Mesangial cell (primary cell): ENCODE measurements around the gene MS4A6E. TPM values are rescaled to one million over a fixed set of nuclear protein-coding genes. Genes with fewer than 3 reads are reported as not detected.

Experiments
- total RNA-seq: library from RNA; depleted of rRNA; stranded (reverse); fragments of >200 nt; gene quantifications from 2 replicates; pipeline ENCODE4 v1.2.3, GENCODE V29; 2015

MS4A6E gene
- total RNA-seq = not detected in 2 replicates

GRCh38 chr11:60326955-60327354, at the start of gene MS4A6E:
TSS of gene MS4A6E (plus strand) at chr11:60327255. CDS start at chr11:60334896, 7,641 bp downstream.

GRCh38 chr11:60280412-60280811, 46.6 kb upstream of the MS4A6E start, which contains the start of gene MS4A4A:
TSS of gene MS4A4A (plus strand) at chr11:60280666. CDS start at chr11:60280676, 10 bp downstream.

GRCh38 chr11:60378354-60378753, 51.3 kb downstream of the MS4A6E start, which contains the start of gene MS4A7:
TSS of gene MS4A7 (plus strand) at chr11:60378532. CDS start at chr11:60383142, 4,610 bp downstream.

Other genes with a start within 250 kb of the MS4A6E start
- not detected in 2 replicates for gene MS4A2, start 238.6 kb upstream of the MS4A6E start, total RNA-seq
- gene MS4A6A, start 144.2 kb upstream of the MS4A6E start, total RNA-seq = not detected in 2 replicates
- not detected in 2 replicates for gene MS4A4E, start 84.1 kb upstream of the MS4A6E start, total RNA-seq
- not detected in 2 replicates for gene MS4A4A, start 46.6 kb upstream of the MS4A6E start, total RNA-seq
- not detected in 2 replicates for gene MS4A7, start 51.3 kb downstream of the MS4A6E start, total RNA-seq
- not detected in 2 replicates for gene MS4A14, start 69.2 kb downstream of the MS4A6E start, total RNA-seq
- not detected in 2 replicates for gene MS4A5, start 102.3 kb downstream of the MS4A6E start, total RNA-seq
- not detected in 2 replicates for gene MS4A1, start 128.6 kb downstream of the MS4A6E start, total RNA-seq
- not detected in 2 replicates for gene MS4A12, start 165.5 kb downstream of the MS4A6E start, total RNA-seq
- not detected in 2 replicates for gene MS4A13, start 188.1 kb downstream of the MS4A6E start, total RNA-seq